8988T (cell line): ENCODE results near the gene MED12L.
"Not testable (repeated sequence)": the region's sequence is repeated elsewhere in the genome, so short reads cannot be mapped to it uniquely, and the experiment has no call there.

Source experiments
- DNase-seq: peaks from one replicate; pipeline ENCODE4 v3.0.0; 2011

Gene MED12L

DNA sequence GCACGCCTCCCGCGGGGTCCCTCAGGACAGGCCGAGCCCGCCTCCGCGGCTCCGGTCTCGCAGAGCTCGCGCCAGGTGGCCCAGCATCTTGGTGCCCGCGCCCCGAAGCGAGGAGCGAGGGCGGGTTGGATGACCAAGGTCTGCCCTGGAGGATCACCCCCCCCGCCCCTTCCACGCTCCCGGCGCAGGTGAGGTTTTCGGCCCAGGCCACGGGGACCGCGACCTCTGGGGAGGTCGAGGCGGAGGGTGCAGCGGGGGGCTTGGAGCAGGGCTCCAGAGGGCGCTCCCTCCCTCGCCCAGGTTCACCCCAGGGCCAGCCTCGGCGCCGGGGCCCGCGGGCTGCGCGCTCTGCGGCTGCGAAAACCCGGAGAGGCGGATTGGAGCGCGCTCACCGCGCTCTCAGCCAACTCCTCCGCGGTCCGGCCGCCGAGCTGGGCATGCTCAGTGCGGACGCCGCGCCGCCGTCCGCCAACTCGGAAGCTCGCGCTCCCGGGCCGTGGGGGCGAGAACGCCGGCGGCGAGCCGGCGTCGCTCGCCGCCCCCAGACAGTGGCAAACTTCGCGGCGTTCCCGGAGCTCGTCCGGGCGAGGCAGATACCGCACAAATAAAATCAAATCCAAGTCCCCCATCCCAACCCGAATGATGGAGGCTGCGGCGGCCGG lies at the start of gene MED12L:
Gene MED12L, plus strand, starts transcription at position 438 of the 662 bp plus-strand sequence. CDS start 1,263 bp downstream, outside the sequence.
- peak; percentile 97 for DNase-seq

DNA sequence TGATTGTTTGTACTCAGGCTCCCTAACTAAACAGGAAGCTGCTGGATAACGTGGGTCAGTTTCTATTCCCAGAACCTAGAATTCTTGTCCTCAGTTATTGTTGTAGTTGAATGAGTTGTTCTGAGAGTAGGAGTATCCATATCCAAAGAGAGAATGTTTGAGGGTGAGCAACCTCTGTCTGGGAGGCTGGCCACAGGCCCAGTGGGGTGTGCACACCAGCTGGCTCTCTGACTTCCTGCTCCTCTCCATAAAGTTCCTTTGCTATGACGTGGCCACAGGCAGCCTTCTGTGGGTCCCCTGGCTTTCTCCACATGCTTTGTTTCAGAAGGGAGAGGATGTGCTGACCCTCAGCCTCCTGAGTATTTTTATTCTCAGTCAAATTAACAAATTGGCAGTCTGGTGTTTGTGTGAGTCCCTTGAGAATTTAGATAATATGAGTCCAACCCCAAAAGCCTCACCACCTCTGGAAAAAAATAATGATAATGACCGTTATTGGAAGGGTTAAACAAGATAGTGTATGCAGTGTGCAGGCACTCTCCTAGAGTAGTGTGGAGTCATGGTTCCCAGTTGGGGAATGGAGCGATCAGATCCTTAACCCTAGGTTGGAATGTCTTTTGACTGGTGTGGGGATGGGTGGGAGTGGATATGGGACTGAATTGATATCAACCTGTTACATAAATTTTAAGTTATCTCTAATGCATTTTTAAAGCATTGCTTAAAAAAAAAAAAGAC lies 47.6 kb upstream of the MED12L start:
- peak; percentile 22 for DNase-seq

DNA sequence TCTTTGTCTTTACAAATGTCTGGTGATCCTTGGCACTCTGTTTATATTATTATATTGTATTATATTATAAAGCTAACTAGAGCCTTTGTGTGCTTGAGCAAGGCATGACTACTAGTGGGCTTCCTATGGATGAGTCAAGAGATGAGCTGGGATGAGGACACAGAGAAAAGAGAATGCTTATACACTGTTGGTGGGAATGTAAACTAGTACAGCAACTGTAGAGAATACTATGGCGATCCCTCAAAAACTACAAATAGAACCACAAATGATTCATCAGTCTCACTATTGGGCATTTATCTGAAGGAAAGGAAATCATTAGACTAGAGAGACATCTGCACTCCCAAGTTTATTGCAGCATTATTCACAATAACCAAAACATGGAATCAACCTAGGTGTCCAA lies 40.8 kb upstream of the MED12L start:
- DNase-seq: no peak

DNA sequence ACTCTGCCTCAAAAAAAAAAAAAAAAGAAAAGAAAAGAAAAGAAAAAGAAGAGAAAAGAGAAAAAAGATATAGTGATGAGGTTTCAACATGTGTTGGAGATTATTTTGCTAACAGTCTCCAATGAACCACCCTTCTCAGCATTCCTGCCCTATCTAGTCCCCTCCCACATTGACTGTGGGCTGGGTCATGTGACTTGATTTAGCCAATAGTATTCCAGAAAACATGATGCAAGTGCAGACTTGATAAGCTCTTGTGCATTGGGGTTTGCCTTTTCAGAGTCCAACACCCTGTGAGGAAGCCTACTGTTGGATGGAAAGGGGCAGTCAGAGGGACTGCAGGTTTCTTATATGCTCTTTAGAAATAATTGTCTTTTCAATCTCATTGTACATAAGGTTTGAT lies 37.8 kb upstream of the MED12L start:
- DNase-seq: no peak

GRCh38 chr3:151051533-151051932 lies 33.9 kb upstream of the MED12L start:
- no peak for DNase-seq

DNA sequence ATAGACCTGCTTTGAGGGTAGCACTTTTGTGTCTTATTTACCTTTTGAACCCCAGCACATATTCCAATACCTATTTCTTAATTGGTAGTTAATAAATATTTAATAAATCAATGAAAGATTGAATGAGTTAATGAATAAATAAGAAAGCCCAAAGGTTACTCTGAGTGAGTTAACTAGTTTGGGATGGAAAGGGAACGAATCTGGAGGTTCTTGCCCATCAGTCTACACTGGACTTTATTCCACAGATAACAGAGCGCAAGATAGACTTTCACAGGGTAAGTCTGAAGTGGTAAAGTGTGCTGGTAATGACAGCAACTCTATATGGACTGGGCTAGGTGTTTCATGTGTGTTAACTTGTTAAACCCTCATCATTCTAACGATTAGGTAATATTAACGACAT lies 33.1 kb upstream of the MED12L start:
- DNase-seq: no peak

GRCh38 chr3:151052756-151053155 lies 32.7 kb upstream of the MED12L start:
- DNase-seq: no peak

DNA sequence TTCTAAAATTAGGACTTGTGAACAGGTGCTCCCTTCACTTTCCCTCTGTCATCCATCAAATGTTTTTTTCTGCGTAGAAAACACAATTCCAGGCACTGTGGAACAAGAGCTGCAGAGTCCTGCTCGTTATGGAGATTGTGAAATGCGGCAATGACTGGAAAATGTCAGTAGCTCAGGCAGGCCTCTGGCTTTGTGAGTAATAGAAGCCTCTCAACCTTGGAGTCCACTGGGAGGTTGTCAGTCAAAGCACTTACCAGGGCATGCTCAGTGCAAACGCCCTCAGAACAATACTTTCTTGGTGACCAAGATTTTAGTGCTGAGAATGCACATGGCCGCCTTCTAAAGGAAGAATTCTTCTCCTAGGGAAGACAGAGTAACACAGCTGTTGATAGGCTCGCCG lies 26.7 kb upstream of the MED12L start:
- DNase-seq: no peak

DNA sequence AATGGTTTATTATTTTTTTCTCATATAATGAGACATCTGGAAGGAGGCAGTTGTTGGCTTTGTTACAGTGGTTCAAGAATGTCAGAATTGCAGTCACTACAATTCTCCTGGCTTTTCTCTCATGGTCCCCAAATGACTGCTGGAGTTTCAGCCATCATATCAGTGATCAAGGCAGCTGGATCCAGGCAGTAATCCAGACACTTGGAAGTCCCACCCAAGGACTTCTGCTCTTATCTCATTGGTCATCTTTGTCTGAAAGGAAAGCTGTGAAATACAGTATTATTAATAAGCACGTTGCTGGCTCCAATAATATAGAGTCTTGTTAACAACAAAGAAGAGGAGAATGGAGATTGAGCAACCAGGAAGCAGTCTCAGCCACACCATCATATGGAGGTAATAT lies 22.9 kb upstream of the MED12L start:
- no peak for DNase-seq

- DNase-seq: no peak
These were observed 18.3 kb upstream of the MED12L start for GRCh38 chr3:151067158-151067557.

DNA sequence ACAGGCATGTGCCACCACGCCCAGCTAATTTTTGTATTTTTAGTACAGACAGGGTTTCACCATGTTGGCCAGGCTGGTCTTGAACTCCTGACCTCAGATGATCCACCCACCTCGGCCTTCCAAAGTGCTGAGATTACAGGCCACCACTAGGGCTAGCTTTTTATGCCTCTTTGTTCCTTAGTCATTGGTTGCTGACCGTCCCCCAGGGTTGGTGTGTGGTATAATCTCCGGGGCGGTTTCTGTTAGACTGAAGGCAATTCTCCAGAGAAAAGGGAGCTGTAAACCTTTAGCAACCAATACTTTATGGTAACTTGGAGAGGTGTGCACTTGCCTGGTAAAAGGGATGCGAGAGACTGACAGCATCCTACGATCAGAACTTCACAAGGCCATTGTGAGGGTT lies 12.6 kb upstream of the MED12L start:
- DNase-seq: not testable (repeated sequence)

DNA sequence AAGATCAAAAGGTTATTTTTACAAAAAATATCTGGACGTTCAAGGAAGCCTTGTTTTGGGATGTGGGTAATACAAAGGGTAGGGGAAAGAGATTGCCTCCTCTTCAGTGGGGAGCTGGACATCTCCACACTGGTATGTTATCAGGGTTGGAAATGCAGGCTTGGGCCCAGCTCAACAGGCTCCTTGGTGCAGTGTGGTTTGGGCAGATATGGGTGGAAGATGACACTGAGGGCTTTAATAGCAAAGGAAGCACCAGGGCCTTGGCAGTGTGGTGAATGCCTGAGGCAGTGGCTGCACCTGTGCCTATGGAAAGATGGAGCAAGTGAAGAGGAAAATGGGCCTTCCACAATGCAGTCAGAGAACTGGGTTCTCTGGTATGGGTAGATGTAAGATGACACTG lies 11.2 kb upstream of the MED12L start:
- DNase-seq: no peak

- no peak for DNase-seq
These were observed 9.4 kb upstream of the MED12L start for GRCh38 chr3:151075869-151076562.

GRCh38 chr3:151076626-151077025 lies 8.8 kb upstream of the MED12L start:
- DNase-seq: no peak

DNA sequence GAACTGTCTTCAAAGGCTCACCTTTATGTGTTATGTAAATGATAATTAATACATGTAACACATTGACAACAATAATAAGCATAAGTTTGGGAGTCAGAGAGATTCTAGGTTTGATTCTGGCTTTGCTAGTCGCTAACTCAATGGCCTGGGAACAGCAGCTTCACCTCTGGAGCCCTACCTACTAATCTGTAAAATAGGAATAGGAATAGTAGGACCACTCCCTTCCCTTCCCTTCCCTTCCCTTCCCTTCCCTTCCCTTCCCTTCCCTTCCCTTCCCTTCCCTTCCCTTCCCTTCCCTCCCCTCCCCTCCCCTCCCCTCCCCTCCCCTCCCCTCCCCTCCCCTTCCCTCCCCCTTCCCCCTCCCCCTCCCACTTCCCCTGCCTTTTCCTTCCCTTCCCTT lies 4.4 kb upstream of the MED12L start:
- not testable (repeated sequence) for DNase-seq

GRCh38 chr3:151082880-151083838 lies 2.3 kb upstream of the MED12L start:
- DNase-seq: no peak

DNA sequence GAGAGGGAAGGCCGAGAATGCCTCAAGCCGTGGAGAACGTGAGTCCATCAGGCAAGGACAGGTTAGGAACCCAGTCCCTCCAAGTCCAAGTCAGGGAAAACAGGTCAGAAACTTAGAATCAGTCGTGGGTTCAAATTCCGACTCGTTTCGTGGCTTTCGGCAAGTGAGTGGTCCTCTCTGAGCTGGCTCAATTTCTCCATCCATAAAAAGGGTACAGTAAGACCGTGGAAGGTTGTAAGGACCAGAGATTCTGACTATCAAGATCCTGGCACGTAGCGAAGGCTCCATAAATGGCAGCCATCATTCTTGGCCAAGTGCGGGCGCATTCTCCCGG lies 604 bp upstream of the MED12L start:
- no peak for DNase-seq

GRCh38 chr3:151085889-151086483 lies 522 bp downstream of the MED12L start:
- DNase-seq: peak; percentile 76

GRCh38 chr3:151086484-151087456 lies 1.3 kb downstream of the MED12L start:
- DNase-seq: peak; percentile 76

- no peak for DNase-seq
These were observed 2.2 kb downstream of the MED12L start for GRCh38 chr3:151087648-151088047.

GRCh38 chr3:151091685-151092345 lies 6.4 kb downstream of the MED12L start:
- no peak for DNase-seq
